ENCODE measurements around the gene ADGRG3. TPM values are rescaled to one million over a fixed set of nuclear protein-coding genes. Genes with fewer than 3 reads are reported as not detected.

The ADGRG3 gene
- total and polyA plus RNA-seq, 2 of the 13 experiments (the other 11 are each of a cell fraction or from before 2014, with no cell fraction given) = 2.7 to 11.8 TPM

DNA sequence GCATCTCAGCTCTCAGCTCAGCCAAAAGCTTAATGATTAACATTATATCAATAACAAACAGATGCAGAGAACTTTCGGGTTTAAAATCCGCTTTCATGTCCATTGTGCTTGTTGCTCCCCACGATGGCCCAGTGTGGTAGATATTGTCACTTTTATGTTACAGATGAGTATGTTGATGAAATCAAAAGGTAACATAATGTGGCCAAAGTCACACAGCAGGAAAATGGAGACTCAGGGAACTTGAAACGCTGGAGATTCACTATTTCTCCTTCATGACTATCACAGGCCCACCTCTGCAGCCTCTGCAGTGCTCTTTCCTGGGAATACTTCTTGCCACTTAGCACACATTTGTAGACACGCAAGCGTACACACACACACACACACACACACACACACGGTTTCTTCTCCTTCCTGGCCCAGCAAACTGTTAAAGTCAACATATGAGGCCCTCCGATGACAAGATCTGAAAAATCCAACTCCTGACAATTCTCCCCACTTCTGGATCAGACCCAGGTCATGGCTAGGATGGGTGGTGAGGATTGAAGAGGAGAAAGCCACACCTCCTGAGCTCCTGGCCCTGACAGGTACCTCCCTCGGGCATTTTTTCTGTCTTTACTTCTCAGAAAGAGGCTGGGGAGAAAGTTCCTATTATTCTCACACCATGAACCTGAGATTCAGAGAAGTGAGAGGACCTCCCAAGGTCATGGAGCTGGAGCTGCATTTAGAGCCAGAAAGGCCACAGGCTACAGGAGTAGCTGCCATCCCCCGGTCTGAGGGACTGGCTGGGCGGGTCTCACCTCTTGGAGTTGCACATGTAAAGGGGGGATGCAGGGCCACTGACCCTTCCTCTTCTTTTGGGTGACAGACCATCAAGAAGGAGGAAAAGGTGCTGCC, 36.2 kb downstream of the ADGRG3 start (continued):
- no peak for TF ChIP-seq CBX2 (IDR thresholded peaks at IDR 0.05; ENCODE audit: low read depth, low read length)
- no peak for TF ChIP-seq CBX2 (CRISPR knock-in tag; IDR thresholded peaks at IDR 0.05; ENCODE audit: low read depth)
- no peak for TF ChIP-seq SYNCRIP (IDR thresholded peaks at IDR 0.05; ENCODE audit: insufficient read depth, low read depth, low read length)
- TF ChIP-seq, protein P1, sequence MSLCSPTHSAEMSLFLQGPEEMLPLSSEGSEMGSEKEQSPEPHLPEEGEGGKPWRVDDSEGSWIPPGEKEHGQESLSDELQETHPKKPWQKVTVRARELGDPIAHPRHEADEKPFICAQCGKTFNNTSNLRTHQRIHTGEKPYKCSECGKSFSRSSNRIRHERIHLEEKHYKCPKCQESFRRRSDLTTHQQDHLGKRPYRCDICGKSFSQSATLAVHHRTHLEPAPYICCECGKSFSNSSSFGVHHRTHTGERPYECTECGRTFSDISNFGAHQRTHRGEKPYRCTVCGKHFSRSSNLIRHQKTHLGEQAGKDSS (CRISPR knock-in tag; IDR thresholded peaks at IDR 0.05; ENCODE audit: borderline replicate concordance, low read depth) = peak; percentile 84; the same call in 1 of the 2 replicates
- peak; percentile 72 for TF ChIP-seq TARDBP (CRISPR knock-in tag; IDR thresholded peaks at IDR 0.05)
- no peak for TF ChIP-seq ZNF468 (CRISPR knock-in tag; IDR thresholded peaks at IDR 0.05)
- no peak for TF ChIP-seq ZNF562 (CRISPR knock-in tag; IDR thresholded peaks at IDR 0.05; ENCODE audit: borderline replicate concordance)
- TF ChIP-seq ZMYM4 (CRISPR knock-in tag; IDR thresholded peaks at IDR 0.05) = peak; percentile 52
- no peak for TF ChIP-seq ZNF260 (CRISPR knock-in tag; IDR thresholded peaks at IDR 0.05; ENCODE audit: borderline replicate concordance, low read depth)
- 0 out of 2 replicates have a peak, but pooled peaks have one; percentile 18 for TF ChIP-seq KLF11 (CRISPR knock-in tag; IDR thresholded peaks at IDR 0.05)
- 0 out of 2 replicates have a peak, but pooled peaks have one; percentile 6 for TF ChIP-seq ZFP90 (CRISPR knock-in tag; IDR thresholded peaks at IDR 0.05; ENCODE audit: borderline replicate concordance)
- TF ChIP-seq, protein P2, sequence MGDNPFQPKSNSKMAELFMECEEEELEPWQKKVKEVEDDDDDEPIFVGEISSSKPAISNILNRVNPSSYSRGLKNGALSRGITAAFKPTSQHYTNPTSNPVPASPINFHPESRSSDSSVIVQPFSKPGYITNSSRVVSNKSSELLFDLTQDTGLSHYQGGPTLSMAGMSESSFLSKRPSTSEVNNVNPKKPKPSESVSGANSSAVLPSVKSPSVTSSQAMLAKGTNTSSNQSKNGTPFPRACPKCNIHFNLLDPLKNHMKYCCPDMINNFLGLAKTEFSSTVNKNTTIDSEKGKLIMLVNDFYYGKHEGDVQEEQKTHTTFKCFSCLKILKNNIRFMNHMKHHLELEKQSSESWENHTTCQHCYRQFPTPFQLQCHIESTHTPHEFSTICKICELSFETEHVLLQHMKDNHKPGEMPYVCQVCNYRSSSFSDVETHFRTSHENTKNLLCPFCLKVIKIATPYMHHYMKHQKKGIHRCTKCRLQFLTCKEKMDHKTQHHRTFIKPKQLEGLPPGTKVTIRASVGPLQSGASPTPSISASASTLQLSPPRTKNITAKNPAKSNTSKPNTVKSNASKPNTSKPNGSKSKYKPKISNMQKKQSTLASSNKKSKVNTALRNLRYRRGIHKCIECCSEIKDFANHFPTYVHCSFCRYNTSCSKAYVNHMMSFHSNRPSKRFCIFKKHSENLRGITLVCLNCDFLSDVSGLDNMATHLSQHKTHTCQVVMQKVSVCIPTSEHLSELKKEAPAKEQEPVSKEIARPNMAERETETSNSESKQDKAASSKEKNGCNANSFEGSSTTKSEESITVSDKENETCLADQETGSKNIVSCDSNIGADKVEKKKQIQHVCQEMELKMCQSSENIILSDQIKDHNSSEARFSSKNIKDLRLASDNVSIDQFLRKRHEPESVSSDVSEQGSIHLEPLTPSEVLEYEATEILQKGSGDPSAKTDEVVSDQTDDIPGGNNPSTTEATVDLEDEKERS (CRISPR knock-in tag; IDR thresholded peaks at IDR 0.05) = 0 out of 2 replicates have a peak, but pooled peaks have one; percentile 26
- no peak for TF ChIP-seq ZNF496 (CRISPR knock-in tag; IDR thresholded peaks at IDR 0.05; ENCODE audit: insufficient replicate concordance)
- peak; percentile 41; the same call in 1 of the 2 replicates for TF ChIP-seq ZNF501 (CRISPR knock-in tag; IDR thresholded peaks at IDR 0.05)
- TF ChIP-seq ZSCAN21 (CRISPR knock-in tag; IDR thresholded peaks at IDR 0.05; ENCODE audit: borderline replicate concordance) = 0 out of 2 replicates have a peak, but pooled peaks have one; percentile 46
- TF ChIP-seq U2AF2 (IDR thresholded peaks at IDR 0.05; ENCODE audit: low read depth, low read length) = no peak
- TF ChIP-seq HCFC1 (IDR thresholded peaks at IDR 0.05; ENCODE audit: low read depth, low read length) = no peak
- 0 out of 2 replicates have a peak, but pooled peaks have one; percentile 21 for TF ChIP-seq BRCA1 (CRISPR knock-in tag; IDR thresholded peaks at IDR 0.05)
- 0 out of 2 replicates have a peak, but pooled peaks have one; percentile 18 for TF ChIP-seq ELF3 (CRISPR knock-in tag; IDR thresholded peaks at IDR 0.05)
- peak; percentile 95 for TF ChIP-seq ZNF543 (CRISPR knock-in tag; IDR thresholded peaks at IDR 0.05)
- TF ChIP-seq ZNF670 (CRISPR knock-in tag; IDR thresholded peaks at IDR 0.05; ENCODE audit: borderline replicate concordance) = no peak
- peak; percentile 11; the same call in 1 of the 2 replicates for TF ChIP-seq PHF8 (CRISPR knock-in tag; IDR thresholded peaks at IDR 0.05)
- TF ChIP-seq ZNF747 (CRISPR knock-in tag; IDR thresholded peaks at IDR 0.05; ENCODE audit: borderline replicate concordance) = no peak
- 0 out of 2 replicates have a peak, but pooled peaks have one; percentile 11 for TF ChIP-seq ZMYM3 (CRISPR knock-in tag; IDR thresholded peaks at IDR 0.05)
- no peak for TF ChIP-seq ZNF160 (CRISPR knock-in tag; IDR thresholded peaks at IDR 0.05)
- peak; percentile 59 for TF ChIP-seq ZNF350 (CRISPR knock-in tag; IDR thresholded peaks at IDR 0.05; ENCODE audit: borderline replicate concordance, low read depth)

All from HepG2 (cell line).